ENCODE data around the gene NDUFB10.

- TF ChIP-seq, protein P1, sequence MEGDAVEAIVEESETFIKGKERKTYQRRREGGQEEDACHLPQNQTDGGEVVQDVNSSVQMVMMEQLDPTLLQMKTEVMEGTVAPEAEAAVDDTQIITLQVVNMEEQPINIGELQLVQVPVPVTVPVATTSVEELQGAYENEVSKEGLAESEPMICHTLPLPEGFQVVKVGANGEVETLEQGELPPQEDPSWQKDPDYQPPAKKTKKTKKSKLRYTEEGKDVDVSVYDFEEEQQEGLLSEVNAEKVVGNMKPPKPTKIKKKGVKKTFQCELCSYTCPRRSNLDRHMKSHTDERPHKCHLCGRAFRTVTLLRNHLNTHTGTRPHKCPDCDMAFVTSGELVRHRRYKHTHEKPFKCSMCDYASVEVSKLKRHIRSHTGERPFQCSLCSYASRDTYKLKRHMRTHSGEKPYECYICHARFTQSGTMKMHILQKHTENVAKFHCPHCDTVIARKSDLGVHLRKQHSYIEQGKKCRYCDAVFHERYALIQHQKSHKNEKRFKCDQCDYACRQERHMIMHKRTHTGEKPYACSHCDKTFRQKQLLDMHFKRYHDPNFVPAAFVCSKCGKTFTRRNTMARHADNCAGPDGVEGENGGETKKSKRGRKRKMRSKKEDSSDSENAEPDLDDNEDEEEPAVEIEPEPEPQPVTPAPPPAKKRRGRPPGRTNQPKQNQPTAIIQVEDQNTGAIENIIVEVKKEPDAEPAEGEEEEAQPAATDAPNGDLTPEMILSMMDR (IDR thresholded peaks at IDR 0.05; ENCODE audit: low read depth, low read length, poor library complexity, severe bottlenecking) = no peak
- TF ChIP-seq EZH2phosphoT487 (IDR thresholded peaks at IDR 0.05; ENCODE audit: borderline replicate concordance, low read length) = peak; percentile 56; the same call in 1 of the 2 replicates
Measured at GRCh38 chr16:1990351-1991134, 31.2 kb downstream of the NDUFB10 start.
